ENCODE data around the gene FILIP1. TPM values are rescaled to one million over a fixed set of nuclear protein-coding genes. Genes with fewer than 3 reads are reported as not detected.

Gene FILIP1
- total RNA-seq, 1 donor from 2014 or later: 22.9 TPM

DNA sequence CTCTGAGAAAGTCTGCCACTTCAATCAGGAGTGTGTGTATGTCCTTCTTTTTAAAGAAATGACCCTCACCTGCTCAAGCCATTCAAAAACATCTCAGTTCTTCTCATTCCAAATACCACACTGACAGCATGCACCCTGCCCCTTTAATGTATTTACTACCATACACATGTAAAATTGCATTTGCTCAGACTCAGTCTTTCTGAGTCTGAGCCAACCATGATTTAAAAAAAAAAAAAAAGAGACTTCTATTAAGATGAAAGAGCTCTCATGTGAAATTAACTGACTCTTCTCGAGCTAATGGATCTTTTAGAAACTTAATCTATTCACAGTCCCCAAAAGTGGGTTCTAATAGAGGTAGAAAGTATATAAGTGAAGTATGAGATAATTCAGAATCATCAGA, 1.4 kb upstream of the FILIP1 start:
- no peak for DNase-seq (ENCODE audit: low spot score)

GRCh38 chr6:75494290-75494689, 690 bp upstream of the FILIP1 start:
- no peak for DNase-seq (ENCODE audit: low spot score)

- DNase-seq (ENCODE audit: low spot score): no peak
These were observed 1.0 kb downstream of the FILIP1 start for GRCh38 chr6:75492386-75493153.

DNA sequence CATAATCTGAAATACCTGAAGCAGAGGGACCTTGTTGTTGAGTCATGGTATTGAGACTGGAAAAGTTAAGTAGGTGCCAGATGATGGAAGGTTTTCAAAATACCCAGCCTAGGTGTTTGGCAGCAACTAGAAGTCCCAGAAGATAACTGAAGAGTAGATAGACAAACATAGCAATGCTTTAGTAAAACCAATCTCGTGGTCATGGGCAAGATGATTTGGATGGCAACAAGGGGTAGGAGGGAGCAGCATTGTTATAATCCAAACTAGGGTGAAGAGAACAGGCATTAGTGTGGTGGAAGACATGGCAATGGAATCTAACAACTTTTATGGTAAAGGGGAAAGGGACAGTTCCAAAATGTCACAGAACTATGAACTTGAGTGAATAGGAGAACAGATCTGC, 2.3 kb downstream of the FILIP1 start:
- no peak for DNase-seq (ENCODE audit: low spot score)

DNA sequence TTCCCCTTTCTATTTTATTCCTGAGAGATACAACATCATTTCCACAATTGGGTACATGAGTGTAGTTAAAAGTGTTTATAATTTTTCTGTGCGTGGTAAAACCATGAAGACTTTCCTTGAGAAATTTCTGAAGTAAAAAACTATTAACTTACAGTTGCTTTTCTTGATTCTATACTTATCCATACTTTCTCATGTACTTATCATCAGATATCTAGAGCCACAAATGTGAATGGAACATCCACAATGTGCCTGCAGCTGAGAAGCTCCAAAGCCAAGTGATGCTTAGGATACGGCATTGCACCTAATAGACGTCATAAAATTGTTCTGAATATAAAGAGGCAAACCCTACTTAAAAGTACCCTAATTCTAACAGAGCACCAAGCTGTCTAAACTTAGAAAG, 2.9 kb downstream of the FILIP1 start:
- DNase-seq (ENCODE audit: low spot score): no peak

GRCh38 chr6:75489025-75489424, 4.6 kb downstream of the FILIP1 start:
- DNase-seq (ENCODE audit: low spot score): no peak

DNA sequence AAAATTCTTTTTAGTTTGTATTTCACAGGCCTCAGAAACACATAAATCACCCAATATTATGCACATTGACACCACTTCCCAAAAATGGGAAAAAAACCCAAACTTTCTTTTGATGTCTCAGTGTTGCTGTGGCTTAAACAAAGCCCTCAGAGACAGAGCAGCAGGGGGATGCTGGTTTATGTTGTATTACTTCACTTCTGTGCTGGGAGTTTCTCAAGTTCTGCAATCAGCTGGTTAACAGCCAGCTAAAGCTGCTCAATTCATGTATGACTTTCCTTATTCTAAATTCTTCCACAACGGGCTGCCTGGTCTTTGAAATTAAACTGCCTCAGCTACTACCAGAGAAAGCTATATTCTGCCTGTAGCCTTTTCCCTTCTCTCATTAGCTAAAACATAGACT, 5.6 kb downstream of the FILIP1 start:
- no peak for DNase-seq (ENCODE audit: low spot score)

DNA sequence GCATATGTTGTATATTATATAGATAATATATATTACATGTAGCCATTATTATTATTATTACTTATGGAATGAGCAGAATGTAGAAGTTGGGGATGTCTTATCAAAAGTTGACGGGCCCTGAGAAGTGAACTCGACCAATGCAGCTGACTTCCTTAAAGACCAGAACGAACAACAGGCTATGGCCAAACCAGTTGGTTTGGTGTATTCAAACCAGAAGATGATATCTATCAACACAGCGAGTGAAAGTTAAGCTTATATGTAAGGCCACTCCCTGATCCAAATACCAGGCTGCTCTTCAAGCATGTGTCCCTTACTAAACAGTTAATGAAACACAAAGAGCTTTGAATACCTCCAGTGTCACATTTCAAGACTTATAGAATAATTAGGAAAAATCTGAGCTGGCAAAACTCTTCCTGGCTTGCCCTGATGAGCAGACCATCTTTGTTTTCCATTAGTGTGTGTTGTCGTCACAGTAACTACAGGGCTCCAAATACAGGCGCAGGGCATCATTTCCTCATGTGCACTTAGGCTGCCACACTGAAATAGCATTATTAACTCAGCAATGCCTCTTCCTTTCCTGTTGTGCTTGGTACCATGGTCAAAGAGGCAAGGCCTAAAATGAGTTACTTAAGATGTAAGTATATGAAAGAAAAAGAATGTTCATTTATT, 6.6 kb downstream of the FILIP1 start:
- DNase-seq (ENCODE audit: low spot score): no peak

- no peak for DNase-seq (ENCODE audit: low spot score)
These were observed 9.1 kb downstream of the FILIP1 start for GRCh38 chr6:75484535-75484934.

- DNase-seq (ENCODE audit: low spot score): no peak
These were observed 10.3 kb downstream of the FILIP1 start for GRCh38 chr6:75483136-75483952.

DNA sequence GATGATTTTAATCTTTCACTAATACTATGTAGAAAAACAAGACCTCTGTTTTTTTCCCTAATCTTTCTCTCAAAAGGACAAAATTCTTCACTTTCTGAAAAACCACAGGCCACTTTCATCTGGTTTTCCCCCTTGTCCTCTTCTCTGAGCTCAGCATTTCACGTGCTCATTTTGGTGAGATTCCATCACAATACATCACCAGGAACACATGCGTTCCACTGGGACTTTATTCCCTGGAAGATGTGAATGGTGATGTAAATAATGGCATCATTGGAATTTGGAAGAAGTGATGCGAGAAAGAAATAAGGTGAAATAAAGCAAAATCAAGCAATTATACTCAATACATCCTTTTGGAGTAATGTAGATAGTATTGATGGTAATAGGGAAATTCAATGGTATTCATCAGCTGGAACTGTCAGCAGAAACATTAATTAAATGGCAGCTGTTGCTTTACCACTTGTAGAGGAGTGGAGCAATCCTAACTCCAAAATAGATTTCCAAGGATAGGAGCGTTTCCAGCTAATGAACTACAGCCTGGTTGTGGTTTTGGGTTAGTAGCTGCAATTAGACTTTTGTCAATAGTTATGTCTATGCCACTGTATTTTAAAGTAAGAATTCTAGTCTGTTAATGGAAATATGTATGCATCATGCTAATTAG, 11.5 kb downstream of the FILIP1 start:
- DNase-seq (ENCODE audit: low spot score): no peak

DNA sequence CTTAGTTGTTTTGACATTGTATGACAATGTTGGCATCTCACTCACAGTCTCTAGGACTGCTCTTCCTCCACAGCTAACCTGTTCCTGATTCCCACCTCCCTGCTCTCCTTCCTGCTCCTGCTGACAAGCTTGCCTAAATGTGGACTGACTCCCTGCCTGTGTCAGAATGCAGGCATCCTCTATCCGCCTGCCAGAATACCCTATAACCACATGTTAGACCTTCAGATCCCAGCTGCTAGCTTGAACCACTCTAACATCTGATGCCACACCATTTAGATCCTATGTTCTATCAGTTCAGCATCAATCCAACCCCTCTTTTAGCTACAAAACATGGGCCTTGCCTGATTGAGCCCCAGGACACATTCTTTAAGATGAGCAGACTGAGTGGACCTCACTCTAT, 12.2 kb downstream of the FILIP1 start:
- no peak for DNase-seq (ENCODE audit: low spot score)

- no peak for DNase-seq (ENCODE audit: low spot score)
These were observed 13.2 kb downstream of the FILIP1 start for GRCh38 chr6:75480425-75480824.

- no peak for DNase-seq (ENCODE audit: low spot score)
These were observed 13.9 kb downstream of the FILIP1 start for GRCh38 chr6:75479712-75480111.

DNA sequence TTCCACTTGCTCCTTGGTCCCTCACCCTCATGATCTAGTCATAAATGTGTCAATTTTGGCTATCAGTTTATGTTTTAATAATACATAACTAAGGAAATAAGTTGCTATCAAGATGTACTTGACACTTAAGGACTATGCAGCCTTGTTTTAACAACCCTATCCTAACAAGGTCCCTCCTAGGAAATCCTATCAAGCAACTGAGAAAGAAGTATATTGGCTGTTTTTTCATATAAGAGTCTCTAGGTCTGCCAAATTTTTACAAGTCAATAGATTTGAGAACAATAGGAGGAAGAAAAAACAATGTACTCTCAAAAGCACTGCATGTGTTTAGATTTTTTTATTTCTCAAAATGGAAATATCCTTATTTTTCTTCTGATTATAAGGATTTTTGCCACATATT, 14.7 kb downstream of the FILIP1 start:
- no peak for DNase-seq (ENCODE audit: low spot score)

GRCh38 chr6:75472885-75473284, 20.7 kb downstream of the FILIP1 start:
- DNase-seq (ENCODE audit: low spot score): no peak

DNA sequence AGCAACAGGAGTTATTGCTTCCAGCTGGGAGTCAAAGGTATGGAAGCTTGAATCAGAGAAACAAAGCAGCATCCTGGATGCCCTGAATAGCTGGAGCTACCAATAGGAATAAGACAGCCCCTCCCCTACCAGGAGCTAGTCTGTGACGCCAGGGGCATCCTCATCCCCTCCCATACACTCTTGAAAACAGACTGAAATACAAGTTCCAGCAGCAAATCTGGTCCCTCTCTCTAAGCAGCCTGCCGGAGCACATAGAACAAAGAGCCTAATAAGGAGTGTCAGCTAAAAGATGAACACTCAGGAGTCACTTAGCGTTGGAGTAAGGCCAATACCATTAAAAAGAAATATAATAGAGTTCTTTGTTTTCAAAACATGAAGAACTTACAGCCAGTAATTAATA, 25.6 kb downstream of the FILIP1 start:
- DNase-seq (ENCODE audit: low spot score): no peak

DNA sequence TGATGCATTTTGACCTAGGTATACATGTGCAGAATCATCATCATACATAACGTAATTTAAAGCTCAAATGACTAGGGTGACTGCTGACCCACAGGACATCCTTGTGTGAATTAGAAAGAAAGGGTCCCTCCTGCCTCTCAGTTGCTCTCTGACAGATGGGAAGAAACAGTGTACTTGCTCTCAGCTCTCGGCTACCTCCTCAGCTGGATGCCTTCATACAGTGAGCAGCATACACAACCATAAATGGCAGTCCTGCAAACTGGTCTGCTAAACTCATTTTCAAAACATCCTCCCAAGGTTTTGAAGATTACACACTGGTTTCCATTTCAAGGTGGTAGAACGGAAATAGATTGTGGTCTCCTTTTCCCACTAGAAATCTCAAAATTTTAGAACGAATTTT, 26.3 kb downstream of the FILIP1 start:
- DNase-seq (ENCODE audit: low spot score): no peak

DNA sequence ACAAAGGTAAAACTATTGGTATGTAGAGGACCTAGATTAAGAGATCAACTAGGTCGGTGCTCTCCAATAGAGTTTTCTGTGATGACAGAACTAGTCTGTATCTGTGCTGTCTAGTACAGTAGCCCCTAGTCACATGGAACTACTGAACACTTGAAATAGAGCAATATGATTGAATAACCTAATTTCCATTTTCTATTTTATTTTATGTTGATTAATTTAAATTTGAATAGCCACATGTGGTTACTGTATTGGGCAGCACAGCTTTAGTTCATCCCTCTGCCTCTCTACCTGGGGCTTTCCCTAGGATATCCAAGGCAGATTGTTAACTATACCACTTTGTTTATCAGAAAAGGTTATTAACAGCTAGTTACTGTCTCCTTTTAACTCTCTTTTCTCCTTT, 27.0 kb downstream of the FILIP1 start:
- no peak for DNase-seq (ENCODE audit: low spot score)

DNA sequence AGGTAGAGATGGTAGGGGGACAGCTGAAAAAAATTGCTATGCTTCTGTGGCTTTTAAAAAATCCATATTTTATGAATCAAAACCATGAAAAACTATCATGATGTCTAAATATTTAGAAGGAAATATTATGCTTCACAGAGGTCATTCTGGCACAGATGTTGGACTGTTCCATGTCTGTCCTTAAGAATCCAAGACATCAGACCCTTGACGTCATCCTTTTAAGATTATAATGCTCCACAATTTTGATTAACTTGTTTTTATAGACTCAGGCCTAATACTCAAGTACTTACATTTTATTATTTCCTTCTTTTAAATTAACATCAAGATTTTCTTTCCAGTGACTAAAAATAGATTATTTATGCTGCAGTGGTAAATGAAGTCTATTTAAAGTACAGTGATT, 29.7 kb downstream of the FILIP1 start:
- no peak for DNase-seq (ENCODE audit: low spot score)

DNA sequence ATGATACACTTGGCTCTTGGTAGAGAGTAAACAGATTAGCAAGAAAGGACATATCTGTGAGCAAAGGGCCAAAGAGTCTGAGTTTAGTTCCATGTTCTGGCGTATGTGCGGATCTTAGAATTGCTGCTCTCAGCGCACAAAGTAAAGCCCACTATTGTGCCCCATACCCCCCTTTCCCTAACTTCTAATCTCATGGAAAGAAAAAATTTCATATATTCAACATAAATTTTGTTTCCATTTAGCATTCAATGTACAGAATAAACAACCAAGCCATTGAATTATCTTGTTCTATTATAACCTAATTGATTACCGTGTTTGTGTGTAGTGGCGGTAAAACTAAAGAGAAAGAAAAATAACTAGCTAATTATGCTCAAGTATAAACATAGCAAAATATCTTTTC, 30.5 kb downstream of the FILIP1 start:
- DNase-seq (ENCODE audit: low spot score): no peak

DNA sequence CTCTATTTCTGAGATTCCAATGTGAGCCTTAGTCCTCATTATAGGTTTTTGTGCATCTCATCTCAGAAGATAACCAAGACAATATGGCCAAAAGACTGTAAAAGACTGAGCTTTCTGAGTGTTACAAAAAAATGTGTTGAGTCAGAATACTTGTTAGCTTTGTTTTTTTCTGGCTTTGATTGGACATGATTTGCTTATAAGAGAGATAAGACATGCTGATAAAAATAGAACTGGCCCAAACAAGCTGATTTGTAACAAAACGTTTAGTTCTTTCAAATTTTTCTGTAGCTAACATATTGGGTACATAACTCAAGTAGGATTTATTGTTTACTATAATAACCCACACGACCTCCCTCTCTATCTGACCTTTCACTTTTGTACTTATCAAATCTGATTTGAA, 32.9 kb downstream of the FILIP1 start:
- DNase-seq (ENCODE audit: low spot score): no peak
